OCI-LY3 (cell line): ENCODE data around the gene PACS2.

Source experiments
- CTCF ChIP-seq: fragments of 200-600, 300-600 bp; sonication (generic); IDR thresholded peaks from 2 replicates; pipeline ENCODE4 v1.5.1; 2014; ENCODE audit warnings: antibody characterized with exemption, low read length, low read depth
- EZH2phosphoT487 ChIP-seq: fragments of 200-600 bp; shearing (Covaris generic); IDR thresholded peaks from 2 replicates; pipeline ENCODE4 v1.6.1; 2018; ENCODE audit warnings: antibody characterized with exemption, mixed run types, low read depth

GRCh38 chr14:105324080-105324778 lies 9.7 kb downstream of the PACS2 start:
- TF ChIP-seq CTCF: no peak
- no peak for TF ChIP-seq EZH2phosphoT487
